ENCODE data around the gene ABCA1.
"Not testable (repeated sequence)": the region's sequence is repeated elsewhere in the genome, so short reads cannot be mapped to it uniquely, and the experiment has no call there.

DNA sequence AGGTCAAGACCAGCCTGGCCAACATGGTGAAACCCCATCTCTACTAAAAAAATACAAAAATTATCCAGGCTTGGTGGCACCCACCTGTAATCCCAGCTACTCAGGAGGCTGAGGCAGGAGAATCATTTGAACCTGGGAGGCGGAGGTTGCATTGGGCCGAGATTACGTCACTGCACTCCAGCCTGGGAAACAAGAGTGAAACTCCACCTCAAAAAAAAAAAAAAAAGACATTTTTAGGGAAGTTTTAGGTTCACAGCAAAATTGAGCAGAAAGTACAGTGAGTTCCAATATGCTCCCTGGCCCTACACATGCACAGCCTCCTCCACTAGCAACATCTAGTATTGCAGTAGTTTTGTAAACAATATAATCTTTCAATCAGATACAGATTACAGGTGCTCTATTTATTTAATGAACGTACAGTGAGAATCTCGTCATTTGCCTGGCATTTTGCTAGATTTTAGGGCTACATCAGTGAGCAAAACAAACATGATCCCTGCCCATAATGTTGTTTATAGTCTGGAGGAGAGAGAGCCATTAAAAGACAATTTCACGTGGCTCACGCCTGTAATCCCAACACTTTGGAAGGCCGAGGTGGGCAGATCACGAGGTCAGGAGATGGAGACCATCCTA is 48.1 kb upstream of the ABCA1 start:
- TF ChIP-seq SUZ12 (IDR thresholded peaks at IDR 0.05); ARNT (IDR thresholded peaks at IDR 0.05); HDGF (IDR thresholded peaks at IDR 0.05; ENCODE audit: borderline replicate concordance); L3MBTL2 (conservative IDR thresholded peaks at IDR 0.05); ZNF384 (IDR thresholded peaks at IDR 0.05); ELF4 (IDR thresholded peaks at IDR 0.05); SP1 (IDR thresholded peaks at IDR 0.05); FOXA1 (IDR thresholded peaks at IDR 0.05); FOXM1 (IDR thresholded peaks at IDR 0.05; ENCODE audit: borderline replicate concordance); LEF1 (IDR thresholded peaks at IDR 0.05; ENCODE audit: borderline replicate concordance); BHLHE40 (IDR thresholded peaks at IDR 0.05; ENCODE audit: borderline replicate concordance); NFRKB (IDR thresholded peaks at IDR 0.05): not testable (repeated sequence)
- TF ChIP-seq, protein P1, sequence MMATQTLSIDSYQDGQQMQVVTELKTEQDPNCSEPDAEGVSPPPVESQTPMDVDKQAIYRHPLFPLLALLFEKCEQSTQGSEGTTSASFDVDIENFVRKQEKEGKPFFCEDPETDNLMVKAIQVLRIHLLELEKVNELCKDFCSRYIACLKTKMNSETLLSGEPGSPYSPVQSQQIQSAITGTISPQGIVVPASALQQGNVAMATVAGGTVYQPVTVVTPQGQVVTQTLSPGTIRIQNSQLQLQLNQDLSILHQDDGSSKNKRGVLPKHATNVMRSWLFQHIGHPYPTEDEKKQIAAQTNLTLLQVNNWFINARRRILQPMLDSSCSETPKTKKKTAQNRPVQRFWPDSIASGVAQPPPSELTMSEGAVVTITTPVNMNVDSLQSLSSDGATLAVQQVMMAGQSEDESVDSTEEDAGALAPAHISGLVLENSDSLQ (IDR thresholded peaks at IDR 0.05), result not testable (repeated sequence)
